SK-N-MC (cell line): ENCODE data around the gene PRKACB.

Experiments used
- EZH2 ChIP-seq: fragments of 200-600 bp; sonication (generic); IDR thresholded peaks from one replicate; pipeline ENCODE4 v1.6.1; 2017; ENCODE audit warnings: antibody characterized with exemption
- FOXP2 ChIP-seq: optimal IDR thresholded peaks from 2 replicates; pipeline ENCODE3; 2011; ENCODE audit warnings: mild to moderate bottlenecking, moderate library complexity; ENCODE audit not compliant: insufficient read depth; ENCODE audit errors: extremely low read length, control extremely low read depth
- POLR2AphosphoS5 ChIP-seq: IDR thresholded peaks from 2 replicates; pipeline ENCODE4 v1.6.1; 2012; ENCODE audit warnings: mild to moderate bottlenecking, low read depth, low read length, borderline replicate concordance

GRCh38 chr1:84245563-84245962 is 101.5 kb downstream of the PRKACB start:
- TF ChIP-seq POLR2AphosphoS5 = no peak
- TF ChIP-seq FOXP2 = no peak
- TF ChIP-seq EZH2 = no peak
